Astrocyte of the cerebellum (primary cell): ENCODE measurements around the gene SORL1-AS1.

ENCODE experiments used
- DNase-seq: peaks from one replicate; pipeline ENCODE4 v3.0.0-alpha.2; 2011; ENCODE audit warnings: low read depth
- H3K4me3 ChIP-seq: 2 replicates; pipeline ENCODE4 v1.5.1; 2011; ENCODE audit warnings: mild to moderate bottlenecking, low read depth, low read length, moderate library complexity
- CTCF ChIP-seq: IDR thresholded peaks from 2 replicates; pipeline ENCODE4 v1.5.1; 2012; ENCODE audit warnings: low read length, low read depth, moderate library complexity, mild to moderate bottlenecking; ENCODE audit errors: missing control alignments
- in situ Hi-C: cut with HindIII; loops from 2 replicates; pipeline ENCODE4 v1.10.0; 2017; ENCODE audit warnings: low sequenced_read_pairs

SORL1-AS1 gene

GRCh38 chr11:121425828-121426227 is 26.9 kb downstream of the SORL1-AS1 start:
- TF ChIP-seq CTCF: no peak
- in situ Hi-C loops: no loop called here
- no peak for DNase-seq
- no peak overlapping the region for H3K4me3 ChIP-seq

- H3K4me3 ChIP-seq: no peak overlapping the region
- no peak for DNase-seq
Observed at GRCh38 chr11:121422675-121423074, 30.1 kb downstream of the SORL1-AS1 start.

GRCh38 chr11:121421149-121421901 is 31.4 kb downstream of the SORL1-AS1 start:
- in situ Hi-C loops: no loop called here
- DNase-seq: no peak
- no peak for TF ChIP-seq CTCF
- no peak overlapping the region for H3K4me3 ChIP-seq

More at GRCh38 chr11:121422675-121423074, 30.1 kb downstream of the SORL1-AS1 start:
- no peak for TF ChIP-seq CTCF
- in situ Hi-C loops: no loop called here

- no peak for TF ChIP-seq CTCF
- H3K4me3 ChIP-seq: no peak overlapping the region
- in situ Hi-C loops: no loop called here
- no peak for DNase-seq
Observed at GRCh38 chr11:121420398-121420797, 32.4 kb downstream of the SORL1-AS1 start.

GRCh38 chr11:121419836-121420235 is 32.9 kb downstream of the SORL1-AS1 start:
- in situ Hi-C loops: no loop called here
- DNase-seq: no peak
- H3K4me3 ChIP-seq: no peak overlapping the region
- no peak for TF ChIP-seq CTCF

- no peak overlapping the region for H3K4me3 ChIP-seq
- in situ Hi-C loops: no loop called here
- no peak for TF ChIP-seq CTCF
- DNase-seq: no peak
Observed at GRCh38 chr11:121418625-121419114, 34.1 kb downstream of the SORL1-AS1 start.

GRCh38 chr11:121417607-121418006 is 35.2 kb downstream of the SORL1-AS1 start:
- H3K4me3 ChIP-seq: no peak overlapping the region
- in situ Hi-C loops: no loop called here
- TF ChIP-seq CTCF: no peak

More at GRCh38 chr11:121417607-121418006, 35.2 kb downstream of the SORL1-AS1 start:
- DNase-seq: no peak
